T-helper 1 cell treated with Interleukin-12 subunit alpha and Interleukin-12 subunit beta and Interleukin-4 antibody, amounts not matched to agents 30 ng/mL and 1 ng/mL, for 36 hours (primary cell): ENCODE measurements around the gene ATG10. TPM values are rescaled to one million over a fixed set of nuclear protein-coding genes. Genes with fewer than 3 reads are reported as not detected.
"Not testable (repeated sequence)": the region's sequence is repeated elsewhere in the genome, so short reads cannot be mapped to it uniquely, and the experiment has no call there.

Source experiments
- intact Hi-C: fragments of 100-400 bp; cut with micrococcal nuclease; formaldehyde crosslinking; loops from one replicate; pipeline ENCODE4 v1.15.1; 2024
- total RNA-seq: library from RNA; stranded (reverse); gene quantifications from 2 replicates; pipeline ENCODE4 v1.2.3, GENCODE V29; 2022

ATG10 gene
- total RNA-seq, 1 donor from 2014 or later, result 4.2 TPM

DNA sequence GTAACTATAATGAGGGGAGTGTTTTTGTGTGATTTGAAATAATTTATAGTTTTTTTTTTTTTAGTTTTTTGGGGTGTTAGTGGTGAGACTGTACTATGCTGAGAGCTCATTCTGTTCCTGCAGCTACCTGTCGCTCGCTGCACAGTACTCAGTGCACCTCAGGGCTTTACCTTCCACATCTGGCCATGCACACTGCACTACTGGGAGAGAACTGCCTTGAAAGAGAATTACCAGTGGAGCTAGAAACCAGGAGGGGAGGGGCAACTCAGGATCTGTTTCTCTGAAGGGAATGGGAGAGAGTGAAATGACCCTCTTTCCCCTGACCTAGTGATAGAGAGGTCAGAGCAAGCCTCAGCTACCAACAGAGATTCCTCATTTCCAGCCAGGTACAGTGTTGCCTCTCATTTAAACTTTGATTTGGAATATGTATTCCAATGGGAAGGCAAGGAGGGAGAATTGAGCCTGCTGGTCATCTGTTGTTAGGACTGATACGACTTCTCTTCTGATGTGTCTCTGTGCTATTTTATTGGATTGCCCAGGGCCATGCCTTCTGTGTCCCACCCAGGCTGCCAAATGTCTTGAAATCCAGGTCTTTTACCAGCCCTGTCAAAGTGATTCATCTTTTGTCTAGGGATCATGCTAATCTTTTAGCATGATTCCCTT, 8.9 kb downstream of the ATG10 start:
- intact Hi-C loops, result no loop called here

DNA sequence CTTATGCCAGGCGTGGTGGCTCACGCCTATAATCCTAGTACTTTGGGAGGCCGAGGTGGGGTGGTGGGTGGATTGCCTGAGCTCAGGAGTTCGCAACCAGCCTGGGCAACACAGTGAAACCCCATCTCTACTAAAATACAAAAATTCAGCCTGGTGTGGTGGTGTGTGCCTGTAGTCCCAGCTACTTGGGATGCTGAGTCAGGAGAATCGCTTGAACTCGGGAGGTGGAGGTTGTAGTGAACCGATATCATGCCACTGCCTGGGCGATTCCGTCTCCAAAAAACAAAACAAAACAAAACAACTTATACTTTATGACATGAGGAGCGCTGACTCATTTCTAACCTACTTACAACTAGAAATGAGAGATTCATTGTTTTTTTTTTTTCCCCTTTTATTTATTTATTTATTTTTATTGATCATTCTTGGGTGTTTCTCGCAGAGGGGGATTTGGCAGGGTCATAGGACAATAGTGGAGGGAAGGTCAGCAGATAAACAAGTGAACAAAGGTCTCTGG, 10.4 kb downstream of the ATG10 start:
- intact Hi-C loops, result not testable (repeated sequence)

DNA sequence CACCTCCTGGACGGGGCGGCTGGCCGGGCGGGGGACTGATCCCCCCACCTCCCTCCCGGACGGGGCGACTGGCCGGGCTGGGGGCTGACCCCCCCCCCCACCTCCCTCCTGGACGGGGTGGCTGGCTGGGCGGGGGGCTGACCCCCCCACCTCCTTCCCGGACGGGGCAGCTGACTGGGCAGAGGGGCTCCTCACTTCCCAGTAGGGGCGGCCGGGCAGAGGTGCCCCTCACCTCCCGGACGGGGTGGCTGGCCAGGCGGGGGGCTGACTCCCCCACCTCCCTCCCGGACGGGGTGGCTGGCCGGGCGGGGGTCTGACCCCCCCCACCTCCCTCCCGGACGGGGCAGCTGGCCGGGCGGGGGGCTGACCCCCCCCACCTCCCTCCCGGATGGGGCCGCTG, 11.3 kb downstream of the ATG10 start:
- intact Hi-C loops, result not testable (repeated sequence)

DNA sequence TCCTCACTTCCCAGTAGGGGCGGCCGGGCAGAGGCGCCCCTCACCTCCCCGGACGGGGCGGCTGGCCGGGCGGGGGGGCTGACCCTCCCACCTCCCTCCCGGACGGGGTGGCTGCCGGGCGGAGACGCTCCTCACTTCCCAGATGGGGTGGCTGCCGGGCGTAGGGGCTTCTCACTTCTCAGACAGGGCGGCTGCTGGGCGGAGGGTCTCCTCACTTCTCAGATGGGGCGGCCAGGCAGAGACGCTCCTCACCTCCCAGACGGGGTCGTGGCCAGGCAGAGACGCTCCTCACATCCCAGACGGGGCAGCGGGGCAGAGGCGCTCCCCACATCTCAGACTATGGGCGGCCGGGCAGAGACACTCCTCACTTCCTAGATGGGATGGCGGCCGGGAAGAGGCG, 11.7 kb downstream of the ATG10 start:
- intact Hi-C loops, result not testable (repeated sequence)

DNA sequence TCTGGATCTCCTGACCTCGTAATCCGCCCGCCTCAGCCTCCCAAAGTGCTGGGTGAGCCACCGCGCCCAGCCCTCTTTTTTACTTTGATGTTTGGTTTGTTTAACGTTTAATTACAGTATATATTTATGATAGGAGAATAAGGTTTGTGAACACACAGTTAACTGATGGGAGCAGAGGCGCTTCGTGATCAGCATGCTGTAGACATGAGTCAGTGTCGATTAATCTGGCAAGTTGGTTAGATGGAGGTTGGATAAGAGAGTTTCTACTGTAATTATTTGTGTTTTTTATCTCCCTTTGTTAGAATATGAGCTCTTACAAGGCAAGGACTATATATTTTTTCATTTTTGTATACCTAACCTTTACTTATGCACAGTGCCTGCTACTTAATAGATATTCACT, 14.3 kb downstream of the ATG10 start:
- intact Hi-C loops, result no loop called here

DNA sequence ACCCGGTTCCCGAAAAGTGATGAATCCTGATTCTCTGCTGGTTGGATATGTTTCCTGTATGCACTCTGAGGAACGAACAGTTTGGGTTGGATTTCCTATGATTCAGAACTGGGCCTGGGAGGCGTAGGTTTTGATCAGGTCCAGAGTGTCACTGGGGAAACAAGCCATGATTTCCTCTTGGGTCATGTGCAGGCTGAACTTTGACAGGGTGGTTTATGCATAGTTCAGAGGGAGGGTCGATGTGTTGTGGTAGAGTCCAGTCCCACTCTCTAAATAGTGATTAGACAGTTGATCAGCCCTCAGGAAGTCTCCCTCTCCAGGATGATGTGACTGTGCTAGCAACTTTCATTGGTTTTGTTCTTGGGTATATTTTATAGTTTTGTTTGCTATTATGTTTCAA, 17.4 kb downstream of the ATG10 start:
- intact Hi-C loops, result no loop called here

DNA sequence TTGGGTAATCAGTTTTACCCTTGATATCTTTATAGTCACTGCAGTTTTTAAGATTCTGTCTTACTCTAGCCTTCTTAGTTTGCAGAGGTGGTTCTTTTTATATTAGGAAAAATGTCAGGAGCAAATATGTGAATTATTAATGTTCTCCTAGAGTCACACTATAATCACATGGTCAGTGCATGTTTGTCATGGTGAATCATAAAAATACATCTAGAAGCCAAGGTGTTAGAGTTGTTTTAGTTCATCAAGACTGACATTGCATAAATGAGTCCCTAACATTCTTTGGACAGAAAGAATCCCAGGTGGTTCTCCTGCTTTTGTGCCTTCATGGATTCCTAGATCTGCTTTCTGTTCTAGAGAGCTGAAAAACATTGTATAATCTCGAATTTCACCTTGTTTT, 22.9 kb downstream of the ATG10 start:
- intact Hi-C loops, result no loop called here

DNA sequence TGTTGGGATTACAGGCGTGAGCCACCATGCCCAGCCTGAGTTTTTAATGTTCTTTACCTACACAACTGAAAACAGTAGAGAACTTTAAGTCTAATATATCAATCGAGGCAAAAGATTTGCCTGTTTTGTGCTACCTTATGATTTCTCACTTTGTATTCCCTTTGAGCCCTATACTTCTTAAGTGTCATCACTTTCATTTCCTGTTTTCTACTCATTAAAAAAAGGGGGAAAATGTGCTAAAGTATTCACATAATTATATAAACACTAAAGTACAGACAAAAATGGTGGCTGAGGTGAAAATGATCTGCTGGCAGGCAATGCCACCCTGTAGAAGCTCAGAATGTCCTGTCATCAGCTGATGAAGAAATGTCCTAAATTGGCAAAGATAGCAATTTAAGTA, 23.6 kb downstream of the ATG10 start:
- intact Hi-C loops, result no loop called here

DNA sequence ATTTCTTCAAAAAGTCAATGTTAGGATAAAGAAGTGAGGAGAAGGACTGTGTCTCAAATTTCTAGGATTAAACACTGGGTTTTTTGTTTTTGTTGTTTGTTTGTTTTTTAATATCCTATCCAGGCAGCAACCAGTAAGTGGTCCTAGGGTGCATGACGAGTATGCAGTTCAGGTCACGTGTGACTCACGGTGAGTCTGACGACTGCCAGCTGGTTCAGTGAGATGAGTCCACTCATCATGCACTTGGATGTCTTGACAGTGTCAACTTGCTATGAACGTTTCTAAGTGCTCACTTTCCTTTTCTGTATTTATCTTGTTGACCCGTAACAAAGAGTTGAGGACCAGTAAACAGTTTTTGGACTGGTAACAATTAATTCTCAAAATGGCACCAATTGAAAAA, 32.7 kb downstream of the ATG10 start:
- intact Hi-C loops, result no loop called here

DNA sequence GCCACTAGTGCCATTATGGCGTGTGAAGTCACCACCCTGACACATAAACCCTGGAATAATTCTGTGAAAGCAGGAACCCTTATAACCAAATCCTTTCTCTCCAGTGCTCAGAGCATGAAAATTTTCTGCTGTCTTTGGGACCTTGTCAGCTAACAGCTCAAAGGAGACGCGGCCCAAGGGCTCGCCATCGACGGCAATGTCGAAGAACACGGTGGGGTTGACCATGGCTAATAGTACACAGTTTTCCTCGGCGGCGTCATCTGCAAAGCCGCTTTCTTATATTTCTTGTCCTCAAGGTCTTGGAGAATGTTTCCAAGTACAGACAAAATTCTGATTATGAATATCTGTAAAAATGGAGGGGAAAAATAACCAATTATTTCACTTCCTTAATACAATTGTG, 38.0 kb downstream of the ATG10 start:
- intact Hi-C loops, result loop anchor here (5.0 kb wide), 1 partner anchor 1437 kb away; no protein-coding TSS in a partner anchor

DNA sequence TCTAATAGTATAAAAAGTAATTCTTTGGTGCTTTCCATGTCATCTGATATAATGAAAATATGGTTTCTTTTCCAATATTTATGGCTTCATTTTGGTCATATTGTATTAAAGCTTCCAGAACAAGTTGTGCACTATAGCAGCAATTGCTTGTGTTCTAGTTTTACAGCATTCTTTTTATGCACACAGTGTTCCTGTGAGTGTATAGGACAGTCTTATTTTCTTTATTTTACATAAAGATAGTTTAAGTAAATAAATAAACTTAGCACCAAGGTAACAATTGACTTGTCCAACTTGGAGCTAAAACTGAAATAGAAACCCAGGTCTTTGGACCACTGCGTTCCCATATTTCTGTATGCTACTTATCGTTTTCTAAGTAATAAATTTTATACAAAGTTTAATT, 38.9 kb downstream of the ATG10 start:
- intact Hi-C loops, result loop anchor here (5.0 kb wide), 1 partner anchor 1437 kb away; no protein-coding TSS in a partner anchor

DNA sequence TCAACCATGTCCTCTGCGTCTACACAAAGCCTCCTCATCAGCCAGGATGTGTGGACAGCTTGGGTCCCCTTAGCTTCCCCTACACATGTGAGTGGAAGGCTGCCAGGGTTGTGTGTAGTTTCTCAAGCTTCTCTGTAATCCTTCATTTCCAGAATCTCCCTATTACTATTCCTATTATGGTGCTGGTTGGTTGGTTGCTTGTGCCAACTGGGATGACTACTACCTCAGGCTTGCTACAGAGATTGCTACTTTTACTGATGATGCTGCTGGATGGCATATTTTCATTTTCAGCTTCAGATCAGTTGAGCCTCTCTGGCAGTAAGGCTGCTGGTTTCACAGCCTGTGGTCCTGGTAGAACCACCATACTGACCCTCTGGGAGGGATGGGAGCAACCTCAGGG, 39.9 kb downstream of the ATG10 start:
- intact Hi-C loops, result loop anchor here (5.0 kb wide), 1 partner anchor 1436 kb away; no protein-coding TSS in a partner anchor

DNA sequence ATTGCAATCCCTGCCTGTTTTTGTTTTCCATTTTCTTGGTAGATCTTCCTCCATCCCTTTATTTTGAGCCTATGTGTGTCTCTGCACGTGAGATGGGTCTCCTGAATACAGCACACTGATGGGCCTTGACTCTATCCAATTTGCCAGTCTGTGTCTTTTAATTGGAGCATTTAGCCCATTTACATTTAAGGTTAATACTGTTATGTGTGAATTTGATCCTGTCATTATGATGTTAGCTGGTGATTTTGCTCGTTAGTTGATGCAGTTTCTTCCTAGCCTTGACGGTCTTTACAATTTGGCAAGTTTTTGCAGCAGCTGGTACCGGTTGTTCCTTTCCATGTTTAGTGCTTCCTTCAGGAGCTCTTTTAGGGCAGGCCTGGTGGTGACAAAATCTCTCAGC, 42.8 kb downstream of the ATG10 start:
- intact Hi-C loops, result loop anchor here (5.0 kb wide), 1 partner anchor 1433 kb away; no protein-coding TSS in a partner anchor

DNA sequence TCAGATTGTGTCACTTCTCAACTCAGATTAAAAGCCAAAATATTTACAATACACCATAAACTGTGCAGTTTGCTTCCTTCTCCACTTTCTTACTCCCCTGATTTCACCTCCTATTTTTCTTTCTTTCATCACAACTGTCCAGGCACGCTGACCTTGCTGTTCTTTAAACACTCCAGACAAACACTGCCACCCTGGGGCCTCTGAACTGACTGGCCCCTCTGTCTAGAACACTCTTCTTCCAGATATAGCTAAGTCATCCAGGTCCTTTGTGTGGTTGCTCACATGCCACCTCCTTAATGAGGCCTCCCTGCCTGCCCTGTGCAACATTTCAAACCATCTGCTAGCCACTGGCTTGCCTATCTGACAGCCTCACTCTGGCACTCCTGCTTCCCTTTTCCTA, 46.6 kb downstream of the ATG10 start:
- intact Hi-C loops, result no loop called here

DNA sequence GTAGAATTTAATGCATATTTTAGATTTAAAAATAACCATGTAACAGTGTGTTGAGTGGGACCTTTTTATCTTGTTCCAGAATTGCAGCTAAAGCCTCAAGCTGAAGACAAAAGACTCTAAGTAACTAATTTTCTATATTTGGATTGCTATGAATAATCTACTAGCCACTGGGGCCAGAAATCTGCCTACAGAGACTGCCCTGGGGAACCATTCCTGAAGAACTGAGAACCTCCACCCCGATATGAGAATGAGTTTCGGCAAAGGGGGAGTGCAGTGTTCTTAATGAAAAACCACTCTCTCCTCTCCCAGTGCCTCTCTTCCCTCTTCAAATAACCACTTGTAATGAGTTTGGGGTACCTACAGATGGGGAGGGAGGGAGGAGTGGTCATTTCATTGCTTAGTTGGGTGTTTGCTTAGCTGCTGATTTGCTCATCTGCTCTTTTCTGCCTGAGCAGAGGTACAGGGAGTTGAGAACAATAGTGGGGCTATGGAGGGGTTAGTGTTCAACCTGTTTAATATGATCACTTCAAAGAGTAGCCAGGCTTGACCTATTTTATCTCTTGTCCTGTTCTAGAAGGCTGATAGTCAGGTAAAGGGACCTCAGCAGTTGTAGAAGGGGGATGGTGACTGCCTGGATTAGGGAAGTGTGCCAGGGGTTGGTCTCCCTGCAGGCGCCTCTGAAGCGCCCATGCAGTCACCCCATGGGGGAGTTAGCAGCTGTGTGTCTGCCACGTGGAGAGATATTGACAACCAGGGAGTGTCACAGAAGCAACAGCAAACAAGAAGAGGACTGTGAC, 47.7 kb downstream of the ATG10 start:
- intact Hi-C loops, result no loop called here

DNA sequence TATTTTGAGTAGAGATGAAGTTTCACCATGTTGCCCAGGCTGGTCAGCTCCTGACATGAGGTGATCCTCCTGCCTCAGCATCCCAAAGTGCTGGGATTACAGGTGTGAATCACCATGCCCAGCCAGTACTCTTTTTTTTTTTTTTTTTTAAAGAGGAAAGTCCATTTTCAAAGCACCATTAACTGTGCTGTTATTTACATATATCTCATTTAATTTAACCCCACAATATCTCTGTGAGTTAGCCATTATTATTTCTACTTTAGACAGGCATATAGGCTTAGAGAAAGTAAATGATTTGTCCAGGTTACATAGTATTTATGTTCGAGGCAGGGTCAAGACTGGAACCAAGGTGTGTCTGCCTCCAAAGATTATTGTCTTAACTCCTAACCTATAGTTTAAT, 50.7 kb downstream of the ATG10 start:
- intact Hi-C loops, result no loop called here

DNA sequence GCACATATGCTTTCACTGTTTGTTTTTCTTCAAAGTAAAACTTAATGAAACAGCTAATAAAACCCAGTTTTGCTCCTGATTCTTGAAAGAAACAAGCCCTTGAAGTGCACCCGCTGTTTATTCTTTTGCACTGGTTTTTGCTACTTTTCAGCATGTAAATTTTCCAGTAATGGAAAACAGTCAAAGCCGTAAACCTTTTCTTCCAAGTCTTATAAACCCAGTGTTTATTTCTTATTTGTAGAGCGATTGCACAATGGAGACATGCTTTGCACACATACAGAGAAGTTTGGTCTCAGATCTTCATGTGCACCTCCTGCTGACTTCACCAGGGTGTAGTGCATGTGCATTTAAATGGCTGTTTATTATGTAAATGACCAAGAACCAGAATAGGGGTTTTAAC, 51.8 kb downstream of the ATG10 start:
- intact Hi-C loops, result no loop called here

DNA sequence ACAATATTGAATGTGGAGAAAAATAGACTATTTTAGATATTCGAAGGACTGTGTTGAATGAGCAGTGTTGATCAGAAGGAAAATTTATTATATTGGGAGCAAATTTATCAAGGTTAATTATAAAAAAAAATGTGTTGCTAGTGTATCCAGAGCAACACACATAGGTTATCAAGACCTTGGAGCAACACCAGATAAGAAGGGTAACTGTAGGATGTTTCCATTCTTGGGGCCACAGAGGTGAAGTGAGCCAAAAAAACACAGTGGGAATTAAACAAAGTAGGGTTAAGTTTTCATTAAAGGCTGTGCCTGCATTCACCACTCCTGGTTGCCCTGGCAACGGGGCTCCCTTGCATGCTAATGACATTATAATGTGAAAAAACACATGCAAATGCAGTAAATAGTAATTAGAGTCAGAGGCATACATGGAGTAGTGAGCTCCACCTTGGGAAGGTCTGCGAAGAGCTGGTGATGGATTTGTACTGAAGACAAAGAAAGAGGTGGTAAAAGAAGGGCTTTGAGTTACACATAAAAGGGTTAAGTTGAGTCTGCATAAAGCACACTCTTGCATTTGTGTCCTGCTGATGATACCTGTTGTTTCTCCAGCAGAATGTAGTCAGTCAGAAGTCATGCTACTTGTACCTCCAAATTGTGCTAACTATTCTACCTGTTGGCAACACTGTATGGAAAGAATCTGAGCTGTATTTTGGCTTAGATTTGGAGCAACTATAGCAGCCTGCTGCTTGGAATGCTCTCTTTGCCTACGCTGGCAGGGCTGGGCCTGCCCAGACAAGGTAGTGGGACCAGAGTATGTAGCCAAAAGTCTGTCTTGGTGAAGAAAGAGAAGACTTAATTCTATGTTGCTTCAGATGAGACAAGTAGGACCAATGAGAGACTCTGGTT, 59.6 kb downstream of the ATG10 start:
- intact Hi-C loops, result no loop called here

DNA sequence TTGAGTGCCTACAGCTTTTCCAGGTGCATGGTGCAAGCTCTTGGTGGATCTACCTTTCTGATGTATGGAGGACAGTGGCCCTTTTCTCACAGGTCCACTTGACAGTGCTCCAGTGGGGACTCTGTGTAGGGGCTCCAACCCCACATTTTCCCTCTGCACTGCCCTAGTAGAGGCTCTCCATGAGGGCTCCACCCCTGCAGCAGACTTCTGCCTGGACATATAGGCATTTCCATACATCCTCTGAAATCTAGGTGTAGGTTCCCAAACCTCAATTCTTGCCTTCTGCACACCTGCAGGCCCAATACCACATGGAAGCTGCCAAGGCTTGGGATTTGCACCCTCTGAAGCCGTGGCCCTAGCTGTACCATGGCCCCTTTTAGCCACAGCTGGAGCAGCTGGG, 71.1 kb downstream of the ATG10 start:
- intact Hi-C loops, result not testable (repeated sequence)

DNA sequence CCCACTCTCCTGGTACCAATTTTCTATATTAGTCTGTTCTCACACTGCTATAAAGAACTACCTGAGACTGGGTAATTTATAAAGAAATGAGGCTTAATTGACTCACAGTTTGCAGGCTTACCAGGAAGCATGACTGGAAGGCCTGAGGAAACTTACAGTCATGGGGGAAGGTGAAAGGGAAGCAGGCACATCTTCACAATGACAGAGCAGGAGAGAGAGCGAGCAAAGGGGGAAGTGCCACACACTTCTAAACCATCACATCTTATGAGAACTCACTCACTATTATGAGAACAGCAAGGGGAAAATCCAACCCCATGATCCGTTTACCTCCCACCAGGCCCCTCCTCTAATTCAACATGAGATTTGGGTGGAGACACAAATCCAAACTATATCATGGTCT, 72.2 kb downstream of the ATG10 start:
- intact Hi-C loops, result no loop called here

DNA sequence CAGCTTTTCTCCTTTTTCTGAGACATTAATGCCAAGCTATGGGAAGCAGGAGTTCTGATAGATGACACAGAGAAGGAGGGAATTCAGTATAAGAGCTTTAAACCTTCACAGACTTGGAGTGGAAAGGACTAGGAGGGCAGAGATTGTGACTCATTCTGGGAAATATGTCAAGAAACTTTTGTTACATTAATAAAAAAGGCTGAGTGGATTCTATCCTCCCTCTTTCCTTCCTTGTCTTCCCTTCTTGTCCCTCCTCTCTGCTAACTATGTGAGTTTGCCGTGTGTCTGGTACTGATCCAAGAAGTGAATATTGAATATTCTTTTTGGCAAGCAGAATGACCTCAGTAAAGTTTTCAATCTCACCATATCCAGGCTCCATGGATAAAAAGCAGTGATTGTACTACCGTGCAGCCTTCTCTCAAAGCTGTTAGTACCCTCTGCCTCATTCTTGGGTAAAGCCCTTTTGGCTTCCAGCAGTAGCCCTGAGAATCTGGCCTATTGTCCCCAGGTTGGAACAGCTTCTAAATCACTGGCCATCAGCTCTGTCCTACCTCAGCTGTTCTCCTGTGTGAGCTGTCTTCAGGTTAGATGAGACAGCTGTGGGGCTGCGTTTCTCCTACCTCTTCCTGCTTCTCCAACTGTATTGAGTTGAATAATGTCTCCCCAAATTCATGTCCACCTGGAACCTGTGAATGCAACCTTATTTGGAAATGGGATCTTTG, 73.9 kb downstream of the ATG10 start:
- intact Hi-C loops, result no loop called here
